Panc1 (cell line): ENCODE results near the gene AMER2. TPM values are rescaled to one million over a fixed set of nuclear protein-coding genes. Genes with fewer than 3 reads are reported as not detected.

Experiments used
- ATAC-seq: fragments of 200-7000 bp; cut with Tn5 transposase; 2 replicates; pipeline ENCODE4 v1.9.1; 2020; ENCODE audit warnings: mild to moderate bottlenecking, moderate library complexity
- BruUV-seq: library from RNA; stranded (reverse); fragments of 400-500 nt; replicated peaks from 2 replicates; lab custom pipeline; 2021; lab: Mats Ljungman, UMichigan
- CTCF ChIA-PET: fragments of 300-600 bp; sonication (Branson Sonifier 250); formaldehyde crosslinking; loops from one replicate; lab custom pipeline; 2022; ENCODE audit warnings: antibody characterized with exemption; lab: Charles Lee
- POLR2A ChIA-PET: fragments of 300-600 bp; sonication (Branson Sonifier 250); formaldehyde crosslinking; loops from one replicate; lab custom pipeline; 2022; ENCODE audit warnings: antibody characterized with exemption; lab: Charles Lee
- DNase-seq: peaks from one replicate; pipeline ENCODE4 v3.0.0-alpha.2; 2010; ENCODE audit warnings: low read depth, low spot score
- H3K27ac ChIP-seq: 2 replicates; pipeline ENCODE4 v1.5.1; 2011; ENCODE audit warnings: mild to moderate bottlenecking, low read length, inconsistent platforms
- H3K27me3 ChIP-seq: fragments of 200-500 bp; sonication (Bioruptor generic); 2 replicates; pipeline ENCODE4 v1.6.0; 2014; ENCODE audit warnings: low read length, inconsistent platforms; ENCODE audit not compliant: control insufficient read depth, insufficient read depth
- H3K36me3 ChIP-seq: fragments of 200-500 bp; sonication (Bioruptor generic); 2 replicates; pipeline ENCODE4 v1.5.1; 2014; ENCODE audit warnings: inconsistent platforms, mild to moderate bottlenecking, low read length, moderate library complexity; ENCODE audit not compliant: control insufficient read depth, insufficient read depth
- H3K4me1 ChIP-seq: 2 replicates; pipeline ENCODE4 v1.5.1; 2011; ENCODE audit warnings: inconsistent platforms, mild to moderate bottlenecking, low read length, moderate library complexity; ENCODE audit not compliant: control insufficient read depth, insufficient read depth
- H3K4me3 ChIP-seq, 2 experiments: 2 replicates each; pipeline ENCODE4 v1.5.1; 2011 to 2012; ENCODE audit warnings: low read depth in 2 of 2, low read length in 2 of 2, mild to moderate bottlenecking in 2 of 2, inconsistent platforms in 1 of 2, moderate library complexity in 1 of 2
- H3K9me3 ChIP-seq: fragments of 200-500 bp; sonication (Bioruptor generic); 2 replicates; pipeline ENCODE4 v1.5.1; 2014; ENCODE audit warnings: low read depth, mild to moderate bottlenecking, inconsistent platforms, low read length, moderate library complexity; ENCODE audit not compliant: control insufficient read depth, insufficient read depth
- POLR2AphosphoS5 ChIP-seq: IDR thresholded peaks from 2 replicates; pipeline ENCODE4 v1.6.1; 2012; ENCODE audit warnings: mild to moderate bottlenecking, low read depth, low read length, moderate library complexity
- SIN3A ChIP-seq: IDR thresholded peaks from 2 replicates; pipeline ENCODE4 v1.6.1; 2012; ENCODE audit warnings: low read depth, mild to moderate bottlenecking, low read length, moderate library complexity, borderline replicate concordance; ENCODE audit not compliant: insufficient read depth
- TCF7L2 ChIP-seq: IDR thresholded peaks from 2 replicates; pipeline ENCODE4 v1.6.1; 2011; ENCODE audit warnings: mild to moderate bottlenecking, low read depth, low read length, inconsistent platforms
- in situ Hi-C: cut with HindIII; loops from 2 replicates; pipeline ENCODE4 v1.10.0; 2016; ENCODE audit warnings: low sequenced_read_pairs, low pct_unique_long_range_greater_than_20kb
- intact Hi-C: fragments of 100-400 bp; cut with micrococcal nuclease; formaldehyde crosslinking; loops from one replicate; pipeline ENCODE4 v1.10.0; 2022; ENCODE audit not compliant: unreplicated experiment
- total RNA-seq: library from RNA; stranded (reverse); gene quantifications from one replicate; pipeline ENCODE4 v1.2.1, GENCODE V29; 2021; ENCODE audit not compliant: unreplicated experiment
- TF ChIP-seq, protein P1 (sequence below): fragments of 450-650 bp; IDR thresholded peaks from 2 replicates; pipeline ENCODE4 v1.5.1; 2017; ENCODE audit warnings: mild to moderate bottlenecking
- TF ChIP-seq, protein P2 (sequence below), 2 experiments: IDR thresholded peaks; 2 replicates each; pipeline ENCODE4 v1.6.1; 2011 to 2012; ENCODE audit warnings: low read depth in 2 of 2, control low read depth in 1 of 2, low read length in 1 of 2, mild to moderate bottlenecking in 1 of 2, moderate library complexity in 1 of 2; ENCODE audit not compliant: insufficient read depth in 1 of 2

Gene AMER2
- total RNA-seq, 1 experiment from 2014 or later = not detected

- POLR2A ChIA-PET = no interaction called here
- no TSS peak for BruUV-seq
These were observed 14.4 kb downstream of the AMER2 start for GRCh38 chr13:25157681-25158080.

DNA sequence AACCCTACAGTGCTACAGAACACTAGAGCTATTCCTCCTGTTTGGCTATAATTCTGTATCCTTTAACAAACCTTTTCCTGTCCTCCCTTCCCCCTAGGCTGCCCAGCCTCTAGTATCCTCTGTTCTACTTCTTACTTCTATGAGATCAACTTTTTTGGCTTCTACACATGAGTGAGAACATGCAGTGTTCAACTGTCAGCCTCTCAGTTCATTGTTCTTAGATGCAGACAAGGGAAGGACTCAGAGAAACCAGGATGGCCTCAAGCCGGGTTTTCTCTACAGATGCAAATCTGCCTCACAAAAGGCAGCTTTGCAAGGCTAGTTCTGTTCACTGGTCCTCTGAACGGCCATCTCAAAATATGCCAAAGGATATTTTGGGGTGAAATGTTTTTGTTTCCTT lies 18.4 kb downstream of the AMER2 start:
- Histone ChIP-seq H3K27me3 (peaks cover 2% of the 10 kb centered on the region), H3K27ac (no peak overlapping the region), H3K4me1 (no peaks in the 10 kb centered on the region), H3K36me3 (no peaks in the 10 kb centered on the region), H3K9me3 (no peaks in the 10 kb centered on the region), H3K4me3 (no peak overlapping the region)
- ChIA-PET CTCF (no interaction called here), POLR2A (no interaction called here)
- in situ Hi-C loops (no loop called here), intact Hi-C loops (no loop called here)
- no TSS peak for BruUV-seq
- ATAC-seq (no peak), DNase-seq (no peak)
- TF ChIP-seq POLR2AphosphoS5 = no peak
- TF ChIP-seq SIN3A = no peak
- no peak for TF ChIP-seq TCF7L2
- TF ChIP-seq, protein P1, sequence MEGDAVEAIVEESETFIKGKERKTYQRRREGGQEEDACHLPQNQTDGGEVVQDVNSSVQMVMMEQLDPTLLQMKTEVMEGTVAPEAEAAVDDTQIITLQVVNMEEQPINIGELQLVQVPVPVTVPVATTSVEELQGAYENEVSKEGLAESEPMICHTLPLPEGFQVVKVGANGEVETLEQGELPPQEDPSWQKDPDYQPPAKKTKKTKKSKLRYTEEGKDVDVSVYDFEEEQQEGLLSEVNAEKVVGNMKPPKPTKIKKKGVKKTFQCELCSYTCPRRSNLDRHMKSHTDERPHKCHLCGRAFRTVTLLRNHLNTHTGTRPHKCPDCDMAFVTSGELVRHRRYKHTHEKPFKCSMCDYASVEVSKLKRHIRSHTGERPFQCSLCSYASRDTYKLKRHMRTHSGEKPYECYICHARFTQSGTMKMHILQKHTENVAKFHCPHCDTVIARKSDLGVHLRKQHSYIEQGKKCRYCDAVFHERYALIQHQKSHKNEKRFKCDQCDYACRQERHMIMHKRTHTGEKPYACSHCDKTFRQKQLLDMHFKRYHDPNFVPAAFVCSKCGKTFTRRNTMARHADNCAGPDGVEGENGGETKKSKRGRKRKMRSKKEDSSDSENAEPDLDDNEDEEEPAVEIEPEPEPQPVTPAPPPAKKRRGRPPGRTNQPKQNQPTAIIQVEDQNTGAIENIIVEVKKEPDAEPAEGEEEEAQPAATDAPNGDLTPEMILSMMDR = no peak
- TF ChIP-seq, protein P2, sequence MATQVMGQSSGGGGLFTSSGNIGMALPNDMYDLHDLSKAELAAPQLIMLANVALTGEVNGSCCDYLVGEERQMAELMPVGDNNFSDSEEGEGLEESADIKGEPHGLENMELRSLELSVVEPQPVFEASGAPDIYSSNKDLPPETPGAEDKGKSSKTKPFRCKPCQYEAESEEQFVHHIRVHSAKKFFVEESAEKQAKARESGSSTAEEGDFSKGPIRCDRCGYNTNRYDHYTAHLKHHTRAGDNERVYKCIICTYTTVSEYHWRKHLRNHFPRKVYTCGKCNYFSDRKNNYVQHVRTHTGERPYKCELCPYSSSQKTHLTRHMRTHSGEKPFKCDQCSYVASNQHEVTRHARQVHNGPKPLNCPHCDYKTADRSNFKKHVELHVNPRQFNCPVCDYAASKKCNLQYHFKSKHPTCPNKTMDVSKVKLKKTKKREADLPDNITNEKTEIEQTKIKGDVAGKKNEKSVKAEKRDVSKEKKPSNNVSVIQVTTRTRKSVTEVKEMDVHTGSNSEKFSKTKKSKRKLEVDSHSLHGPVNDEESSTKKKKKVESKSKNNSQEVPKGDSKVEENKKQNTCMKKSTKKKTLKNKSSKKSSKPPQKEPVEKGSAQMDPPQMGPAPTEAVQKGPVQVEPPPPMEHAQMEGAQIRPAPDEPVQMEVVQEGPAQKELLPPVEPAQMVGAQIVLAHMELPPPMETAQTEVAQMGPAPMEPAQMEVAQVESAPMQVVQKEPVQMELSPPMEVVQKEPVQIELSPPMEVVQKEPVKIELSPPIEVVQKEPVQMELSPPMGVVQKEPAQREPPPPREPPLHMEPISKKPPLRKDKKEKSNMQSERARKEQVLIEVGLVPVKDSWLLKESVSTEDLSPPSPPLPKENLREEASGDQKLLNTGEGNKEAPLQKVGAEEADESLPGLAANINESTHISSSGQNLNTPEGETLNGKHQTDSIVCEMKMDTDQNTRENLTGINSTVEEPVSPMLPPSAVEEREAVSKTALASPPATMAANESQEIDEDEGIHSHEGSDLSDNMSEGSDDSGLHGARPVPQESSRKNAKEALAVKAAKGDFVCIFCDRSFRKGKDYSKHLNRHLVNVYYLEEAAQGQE (IDR thresholded peaks at IDR 0.05; ENCODE audit: insufficient read depth in 1 of 2, low read depth in 2 of 2, low read length in 1 of 2) = no peak

More at GRCh38 chr13:25157681-25158080, 14.4 kb downstream of the AMER2 start:
- ATAC-seq (no peak), DNase-seq (no peak)
- in situ Hi-C loops = no loop called here
- Histone ChIP-seq H3K4me3 (no peak overlapping the region), H3K27me3 (no peaks in the 10 kb centered on the region; the same call in none of the 2 replicates), H3K27ac (no peak overlapping the region), H3K9me3 (no peaks in the 10 kb centered on the region), H3K4me1 (no peaks in the 10 kb centered on the region), H3K36me3 (no peaks in the 10 kb centered on the region)
- intact Hi-C loops = no loop called here
- TF ChIP-seq, protein P1 = no peak
- TF ChIP-seq SIN3A (no peak), POLR2AphosphoS5 (no peak), TCF7L2 (no peak)
- TF ChIP-seq, protein P2 (IDR thresholded peaks at IDR 0.05; ENCODE audit: insufficient read depth in 1 of 2, low read depth in 2 of 2, low read length in 1 of 2) = no peak
- CTCF ChIA-PET = no interaction called here
